C4-2B (cell line): Measurements from ENCODE around the gene ZNF467.

ENCODE experiments used
- ZFX ChIP-seq: fragments of 450-650 bp; IDR thresholded peaks from 2 replicates; pipeline ENCODE4 v1.6.1; 2017
- TF ChIP-seq, protein P1 (sequence below): fragments of 450-650 bp; conservative IDR thresholded peaks from 2 replicates; pipeline ENCODE4 v1.5.1; 2017; ENCODE audit warnings: mild to moderate bottlenecking

DNA sequence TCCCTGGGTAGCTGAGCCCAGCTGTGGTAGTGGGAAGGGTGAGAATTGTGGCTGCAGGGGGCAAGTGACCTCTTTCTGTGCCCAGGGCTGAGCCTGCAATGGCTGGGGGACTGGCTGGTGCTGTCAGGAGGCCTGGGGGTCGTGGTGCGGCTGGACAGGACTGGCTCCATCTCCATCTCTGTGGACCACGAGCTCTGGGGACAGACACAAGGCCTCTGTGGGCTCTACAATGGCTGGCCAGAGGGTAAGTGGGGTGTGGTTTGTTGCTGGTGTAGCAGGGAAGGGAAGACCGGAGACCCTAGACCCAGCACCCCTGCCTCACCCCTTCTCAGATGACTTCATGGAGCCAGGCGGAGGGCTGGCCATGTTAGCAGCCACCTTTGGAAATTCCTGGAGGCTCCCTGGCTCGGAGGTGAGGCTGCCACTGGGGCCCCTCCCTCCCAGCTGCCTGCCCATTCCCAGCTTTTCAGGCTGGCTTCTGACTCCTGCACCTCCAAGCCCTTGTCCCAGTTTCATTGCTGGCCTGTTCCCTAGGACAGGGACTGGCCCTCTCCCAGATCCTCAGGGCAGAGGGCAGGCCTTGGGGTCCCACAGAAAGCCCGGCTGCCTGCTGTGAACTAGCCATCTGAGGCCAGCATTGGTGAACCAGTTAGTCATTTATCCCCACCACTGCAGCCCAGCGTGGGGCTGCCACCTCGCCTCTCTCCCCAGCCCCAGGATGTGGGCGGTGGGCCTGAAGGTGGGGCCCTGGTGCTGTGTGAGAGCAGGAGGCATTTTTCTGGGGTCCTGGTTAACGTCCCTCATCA, 5.5 kb upstream of the ZNF467 start:
- TF ChIP-seq, protein P1, sequence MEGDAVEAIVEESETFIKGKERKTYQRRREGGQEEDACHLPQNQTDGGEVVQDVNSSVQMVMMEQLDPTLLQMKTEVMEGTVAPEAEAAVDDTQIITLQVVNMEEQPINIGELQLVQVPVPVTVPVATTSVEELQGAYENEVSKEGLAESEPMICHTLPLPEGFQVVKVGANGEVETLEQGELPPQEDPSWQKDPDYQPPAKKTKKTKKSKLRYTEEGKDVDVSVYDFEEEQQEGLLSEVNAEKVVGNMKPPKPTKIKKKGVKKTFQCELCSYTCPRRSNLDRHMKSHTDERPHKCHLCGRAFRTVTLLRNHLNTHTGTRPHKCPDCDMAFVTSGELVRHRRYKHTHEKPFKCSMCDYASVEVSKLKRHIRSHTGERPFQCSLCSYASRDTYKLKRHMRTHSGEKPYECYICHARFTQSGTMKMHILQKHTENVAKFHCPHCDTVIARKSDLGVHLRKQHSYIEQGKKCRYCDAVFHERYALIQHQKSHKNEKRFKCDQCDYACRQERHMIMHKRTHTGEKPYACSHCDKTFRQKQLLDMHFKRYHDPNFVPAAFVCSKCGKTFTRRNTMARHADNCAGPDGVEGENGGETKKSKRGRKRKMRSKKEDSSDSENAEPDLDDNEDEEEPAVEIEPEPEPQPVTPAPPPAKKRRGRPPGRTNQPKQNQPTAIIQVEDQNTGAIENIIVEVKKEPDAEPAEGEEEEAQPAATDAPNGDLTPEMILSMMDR, result no peak
- no peak for TF ChIP-seq ZFX
